GM12801 (cell line): ENCODE measurements around the gene GLRA3.

Source experiments
- TF ChIP-seq, protein P1 (sequence below): IDR thresholded peaks from one replicate; pipeline ENCODE4 v1.5.1; 2011; ENCODE audit warnings: control low read depth; ENCODE audit not compliant: insufficient read length; ENCODE audit errors: extremely low read depth

Gene GLRA3

DNA sequence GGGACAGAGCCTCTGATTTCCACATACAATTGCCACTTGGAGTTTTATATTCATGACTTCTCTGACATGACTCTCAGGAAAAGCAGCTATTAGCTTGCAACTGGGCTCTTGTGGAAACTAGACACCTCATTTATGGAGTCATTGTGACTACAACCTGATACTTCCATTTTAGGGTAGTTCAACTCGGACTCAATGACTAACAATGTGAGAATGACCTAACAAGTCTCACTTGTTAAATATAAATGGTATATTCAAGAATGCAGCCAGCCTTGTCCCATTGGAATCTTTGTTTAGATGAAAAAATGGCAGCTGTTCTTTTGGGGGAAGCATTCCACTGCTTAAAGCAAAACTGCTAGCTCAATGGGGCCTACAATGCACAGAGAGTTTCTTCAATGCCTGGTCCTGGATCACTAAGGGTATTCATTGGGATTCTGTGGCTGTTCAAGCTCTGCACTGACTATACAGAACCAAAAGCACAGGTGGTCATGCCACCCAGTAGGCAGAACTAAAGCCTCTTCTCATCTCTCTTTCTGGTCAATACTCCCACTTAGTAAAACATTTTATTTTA, 36.5 kb upstream of the GLRA3 start:
- TF ChIP-seq, protein P1, sequence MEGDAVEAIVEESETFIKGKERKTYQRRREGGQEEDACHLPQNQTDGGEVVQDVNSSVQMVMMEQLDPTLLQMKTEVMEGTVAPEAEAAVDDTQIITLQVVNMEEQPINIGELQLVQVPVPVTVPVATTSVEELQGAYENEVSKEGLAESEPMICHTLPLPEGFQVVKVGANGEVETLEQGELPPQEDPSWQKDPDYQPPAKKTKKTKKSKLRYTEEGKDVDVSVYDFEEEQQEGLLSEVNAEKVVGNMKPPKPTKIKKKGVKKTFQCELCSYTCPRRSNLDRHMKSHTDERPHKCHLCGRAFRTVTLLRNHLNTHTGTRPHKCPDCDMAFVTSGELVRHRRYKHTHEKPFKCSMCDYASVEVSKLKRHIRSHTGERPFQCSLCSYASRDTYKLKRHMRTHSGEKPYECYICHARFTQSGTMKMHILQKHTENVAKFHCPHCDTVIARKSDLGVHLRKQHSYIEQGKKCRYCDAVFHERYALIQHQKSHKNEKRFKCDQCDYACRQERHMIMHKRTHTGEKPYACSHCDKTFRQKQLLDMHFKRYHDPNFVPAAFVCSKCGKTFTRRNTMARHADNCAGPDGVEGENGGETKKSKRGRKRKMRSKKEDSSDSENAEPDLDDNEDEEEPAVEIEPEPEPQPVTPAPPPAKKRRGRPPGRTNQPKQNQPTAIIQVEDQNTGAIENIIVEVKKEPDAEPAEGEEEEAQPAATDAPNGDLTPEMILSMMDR, result no peak

DNA sequence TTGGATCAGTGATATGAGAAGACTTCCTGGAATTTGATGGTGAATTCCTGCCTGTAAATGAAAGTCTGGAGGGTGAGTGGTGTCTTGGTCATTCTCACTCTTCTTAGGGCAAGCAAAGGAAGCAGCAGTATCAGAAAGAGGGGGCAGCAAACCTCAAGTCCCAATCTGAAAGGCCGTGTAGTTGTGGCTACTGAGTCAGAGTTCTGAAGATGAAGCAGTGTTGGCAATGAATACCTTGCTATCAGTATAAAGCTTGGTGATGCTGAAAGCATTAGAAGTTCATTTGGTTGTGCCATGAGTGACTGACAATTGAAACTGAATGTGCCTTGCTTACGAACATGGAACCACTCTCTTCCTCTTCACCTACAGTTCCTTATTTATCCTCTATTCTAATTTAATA, 35.0 kb upstream of the GLRA3 start:
- TF ChIP-seq, protein P1, result no peak

DNA sequence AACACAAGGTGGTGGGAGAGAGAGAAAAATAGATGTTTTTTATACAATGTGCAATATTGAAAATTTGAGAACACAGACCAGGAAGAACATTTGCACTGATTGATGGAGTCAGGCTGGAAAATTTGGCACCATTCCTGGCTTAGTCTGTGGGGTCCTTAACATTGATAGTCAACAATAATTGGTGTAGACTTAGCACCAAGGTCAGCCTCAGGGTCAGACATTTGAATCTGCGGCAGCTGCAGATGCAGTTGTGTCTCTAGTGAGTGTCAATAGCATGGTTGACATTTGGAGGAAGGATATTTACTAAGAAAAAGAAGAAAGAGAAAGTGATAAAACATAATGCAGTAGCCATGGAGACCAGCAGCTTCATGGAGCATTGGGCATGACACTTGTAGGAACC, 31.5 kb upstream of the GLRA3 start:
- TF ChIP-seq, protein P1, result no peak

DNA sequence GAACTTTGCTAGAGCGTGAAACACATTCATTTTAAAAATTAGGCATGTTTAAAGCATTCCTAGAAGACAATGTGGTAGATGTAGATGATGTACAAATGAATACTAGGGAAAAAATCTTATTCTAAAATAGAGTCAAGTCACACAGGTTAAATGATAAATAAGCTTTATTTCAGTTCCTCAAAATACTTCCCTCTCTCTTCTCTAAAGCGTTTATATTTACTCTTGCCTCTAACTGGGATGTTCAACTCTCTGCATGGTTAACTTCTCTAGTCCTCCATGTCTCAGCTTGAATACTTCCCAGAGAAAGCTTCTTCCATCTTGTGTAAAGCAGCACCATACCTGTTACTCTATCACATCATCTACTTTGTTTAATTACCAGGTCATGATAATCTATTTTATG, 30.9 kb upstream of the GLRA3 start:
- TF ChIP-seq, protein P1, result no peak

DNA sequence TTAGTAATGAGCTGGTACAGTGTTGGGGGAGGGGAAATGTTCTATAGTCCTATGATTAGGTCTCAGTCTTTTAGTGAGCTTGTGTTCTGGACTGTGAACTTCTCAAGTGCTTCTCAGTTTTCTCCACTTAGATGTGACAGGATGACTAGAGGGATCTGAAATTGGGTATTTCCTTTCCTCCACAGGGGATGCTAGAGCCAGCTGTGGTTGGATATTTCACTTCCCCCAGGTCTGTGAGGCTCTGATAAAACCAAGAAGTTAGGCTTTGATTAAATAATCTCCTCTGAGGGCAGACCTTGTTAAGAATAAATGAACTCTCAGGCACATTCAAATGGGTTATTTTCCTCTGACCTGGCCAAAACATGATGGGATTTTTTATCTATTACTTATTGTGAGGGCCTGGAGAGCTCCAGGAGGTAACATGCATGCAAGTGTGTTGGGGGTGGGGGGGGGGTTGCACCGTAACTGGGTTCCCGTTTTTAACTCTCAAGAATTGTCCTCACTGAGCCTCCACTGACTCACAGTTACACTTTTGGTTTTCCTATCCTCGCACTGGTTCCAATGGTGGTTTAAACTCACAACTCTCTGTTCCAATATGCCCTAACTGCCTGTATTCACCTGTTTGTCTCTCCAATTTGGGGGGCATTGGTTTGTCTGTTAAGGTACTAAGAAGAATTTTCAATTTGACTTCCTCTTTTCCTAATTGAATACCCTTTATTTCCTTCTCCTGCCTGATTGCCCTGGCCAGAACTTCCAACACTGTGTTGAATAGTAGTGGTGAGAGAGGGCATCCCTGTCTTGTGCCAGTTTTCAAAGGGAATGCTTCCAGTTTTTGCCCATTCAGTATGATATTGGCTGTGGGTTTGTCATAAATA, 28.1 kb upstream of the GLRA3 start:
- TF ChIP-seq, protein P1, result no peak

DNA sequence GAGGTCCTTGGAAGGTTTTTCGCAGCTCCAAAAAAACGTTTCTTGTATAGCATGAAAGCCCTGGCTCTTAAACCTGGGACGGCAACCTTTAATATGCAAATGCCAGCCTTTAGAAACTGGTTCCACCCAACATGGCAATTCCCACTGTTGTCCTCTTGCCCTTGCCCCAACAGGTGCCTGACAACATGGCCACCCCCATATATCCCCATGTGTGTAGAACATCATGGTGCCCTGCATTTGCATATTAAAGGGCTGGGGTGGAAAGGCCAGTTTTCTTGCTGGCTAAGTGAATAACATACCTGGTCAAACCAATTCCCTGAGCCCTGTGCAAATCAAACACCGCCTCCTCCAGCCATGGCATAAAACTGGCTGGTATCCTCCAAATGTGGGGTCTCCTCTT, 26.0 kb upstream of the GLRA3 start:
- TF ChIP-seq, protein P1, result no peak

DNA sequence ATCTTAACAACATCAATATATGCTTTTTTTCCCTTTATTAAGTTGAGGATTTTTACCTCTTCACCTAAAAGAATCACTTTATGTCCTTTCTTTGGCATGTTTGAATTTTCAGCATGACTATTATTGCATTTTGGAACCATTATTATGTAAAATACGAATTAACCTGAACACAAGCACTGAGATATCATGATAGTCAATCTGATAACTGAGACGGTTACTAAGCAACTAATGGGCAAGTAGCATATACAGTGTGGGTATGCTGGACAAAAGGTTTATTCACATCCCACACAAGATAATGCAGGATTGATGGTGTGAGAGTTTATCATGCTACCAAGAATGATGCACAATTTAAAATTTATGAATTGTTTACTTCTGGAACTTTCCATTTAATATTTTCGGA, 24.6 kb upstream of the GLRA3 start:
- TF ChIP-seq, protein P1, result no peak
